SK-N-SH treated with all-trans-retinoic acid at 6 μM for 48 hours (cell line): ENCODE measurements around the gene GRK3.

Source experiments
- ATAC-seq: fragments of 200-7000 bp; cut with Tn5 transposase; 3 replicates; pipeline ENCODE4 v1.9.1; 2020; ENCODE audit warnings: mild to moderate bottlenecking, moderate library complexity
- ARNTL ChIP-seq: fragments of 450-650 bp; formaldehyde crosslinking; IDR thresholded peaks from 2 replicates; pipeline ENCODE4 v1.5.0; 2020; ENCODE audit warnings: low read depth, mild to moderate bottlenecking, moderate library complexity, borderline replicate concordance
- BACH2 ChIP-seq: fragments of 250-450 bp; sonication (Bioruptor Pico); IDR thresholded peaks from 2 replicates; pipeline ENCODE4 v1.9.0; 2021; ENCODE audit warnings: mild to moderate bottlenecking, borderline replicate concordance
- CREB5 ChIP-seq: fragments of 250-450 bp; sonication (Bioruptor Pico); IDR thresholded peaks from 2 replicates; pipeline ENCODE4 v1.5.1; 2020; ENCODE audit warnings: low read depth, mild to moderate bottlenecking, moderate library complexity
- CSDC2 ChIP-seq: fragments of 250-450 bp; sonication (Bioruptor Pico); IDR thresholded peaks from 2 replicates; pipeline ENCODE4 v1.5.0; 2020; ENCODE audit warnings: mild to moderate bottlenecking, moderate library complexity
- CSRNP3 ChIP-seq: fragments of 250-450 bp; sonication (Bioruptor Pico); IDR thresholded peaks from 2 replicates; pipeline ENCODE4 v1.5.1; 2021; ENCODE audit warnings: mild to moderate bottlenecking, moderate library complexity
- ESRRG ChIP-seq: fragments of 250-450 bp; sonication (Bioruptor Pico); IDR thresholded peaks from 2 replicates; pipeline ENCODE4 v1.6.1; 2021; ENCODE audit warnings: mild to moderate bottlenecking
- GLIS3 ChIP-seq: fragments of 250-450 bp; sonication (Bioruptor Pico); IDR thresholded peaks from 2 replicates; pipeline ENCODE4 v1.5.0; 2020; ENCODE audit warnings: mild to moderate bottlenecking, moderate library complexity
- ISL1 ChIP-seq: fragments of 250-450 bp; sonication (Bioruptor Pico); IDR thresholded peaks from 2 replicates; pipeline ENCODE4 v2.1.2; 2022; ENCODE audit warnings: mild to moderate bottlenecking, moderate library complexity
- PATZ1 ChIP-seq: fragments of 250-450 bp; sonication (Bioruptor Pico); IDR thresholded peaks from 2 replicates; pipeline ENCODE4 v1.8.0; 2020; ENCODE audit warnings: mild to moderate bottlenecking, moderate library complexity, borderline replicate concordance
- PPARA ChIP-seq: fragments of 250-450 bp; sonication (Bioruptor Pico); IDR thresholded peaks from 2 replicates; pipeline ENCODE4 v1.5.0; 2020; ENCODE audit warnings: mild to moderate bottlenecking, borderline replicate concordance
- RARB ChIP-seq: fragments of 250-450 bp; sonication (Bioruptor Pico); IDR thresholded peaks from 2 replicates; pipeline ENCODE4 v1.8.0; 2021; ENCODE audit warnings: mild to moderate bottlenecking, moderate library complexity
- SNAI2 ChIP-seq: fragments of 250-450 bp; sonication (Bioruptor Pico); IDR thresholded peaks from 2 replicates; pipeline ENCODE4 v1.5.0; 2020; ENCODE audit warnings: mild to moderate bottlenecking, moderate library complexity
- TCF4 ChIP-seq: fragments of 250-450 bp; sonication (Bioruptor Pico); IDR thresholded peaks from 2 replicates; pipeline ENCODE4 v1.8.0; 2021; ENCODE audit warnings: mild to moderate bottlenecking, moderate library complexity, borderline replicate concordance
- TOX ChIP-seq: fragments of 250-450 bp; sonication (Bioruptor Pico); IDR thresholded peaks from 2 replicates; pipeline ENCODE4 v1.8.0; 2021; ENCODE audit warnings: mild to moderate bottlenecking, moderate library complexity, borderline replicate concordance
- ZC3H10 ChIP-seq: fragments of 250-450 bp; sonication (Bioruptor Pico); IDR thresholded peaks from 2 replicates; pipeline ENCODE4 v1.5.1; 2021; ENCODE audit warnings: mild to moderate bottlenecking, moderate library complexity
- ZFP30 ChIP-seq: fragments of 450-650 bp; formaldehyde crosslinking; IDR thresholded peaks from 2 replicates; pipeline ENCODE4 v1.5.0; 2022; ENCODE audit warnings: mild to moderate bottlenecking, moderate library complexity
- ZNF565 ChIP-seq: fragments of 450-650 bp; formaldehyde crosslinking; conservative IDR thresholded peaks from 2 replicates; pipeline ENCODE4 v1.5.0; 2020; ENCODE audit warnings: low read depth, mild to moderate bottlenecking, moderate library complexity
- ZNF70 ChIP-seq: fragments of 450-650 bp; formaldehyde crosslinking; IDR thresholded peaks from 2 replicates; pipeline ENCODE4 v1.5.0; 2020; ENCODE audit warnings: mild to moderate bottlenecking, moderate library complexity
- TF ChIP-seq, protein P1 (sequence below): fragments of 250-450 bp; sonication (Bioruptor Pico); IDR thresholded peaks from 2 replicates; pipeline ENCODE4 v1.8.0; 2021; ENCODE audit warnings: low read depth, mild to moderate bottlenecking, moderate library complexity, borderline replicate concordance

GRK3 gene

DNA sequence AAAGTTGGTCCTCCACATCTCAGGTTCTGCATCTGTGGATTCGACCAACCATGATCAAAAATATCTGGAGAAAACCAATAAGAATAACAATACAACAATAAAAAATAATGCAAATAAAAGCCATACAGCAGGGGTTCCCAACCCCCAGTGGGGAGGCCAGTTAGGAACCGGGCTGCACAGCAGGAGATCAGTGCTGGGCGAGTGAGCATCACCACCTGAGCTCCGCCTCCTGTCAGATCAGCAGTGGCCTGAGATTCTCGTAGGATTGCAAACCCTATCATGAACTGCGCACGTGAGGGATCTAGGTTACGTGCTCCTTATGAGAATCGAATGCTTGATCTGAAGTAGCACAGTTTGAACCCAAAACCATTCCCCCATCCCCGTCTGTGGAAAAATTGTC is 152.2 kb downstream of the GRK3 start:
- TF ChIP-seq TOX (CRISPR knock-in tag) (no peak), CSDC2 (CRISPR knock-in tag) (no peak), BACH2 (CRISPR knock-in tag) (no peak), ISL1 (CRISPR knock-in tag) (no peak), ESRRG (CRISPR knock-in tag) (no peak), SNAI2 (CRISPR knock-in tag) (no peak), ZFP30 (CRISPR knock-in tag) (no peak), TCF4 (CRISPR knock-in tag) (no peak), ARNTL (CRISPR knock-in tag) (no peak), CSRNP3 (CRISPR knock-in tag) (no peak), CREB5 (no peak), GLIS3 (no peak), PPARA (CRISPR knock-in tag) (no peak)
- no peak for ATAC-seq

GRCh38 chr22:25718135-25718840 is 153.8 kb downstream of the GRK3 start:
- TF ChIP-seq CSRNP3 (CRISPR knock-in tag) = no peak
- no peak for TF ChIP-seq CREB5
- TF ChIP-seq ESRRG (CRISPR knock-in tag) = no peak
- TF ChIP-seq SNAI2 (CRISPR knock-in tag) = no peak
- TF ChIP-seq ZC3H10 (CRISPR knock-in tag) = no peak
- TF ChIP-seq TCF4 (CRISPR knock-in tag) = no peak
- no peak for ATAC-seq

GRCh38 chr22:25722223-25722622 is 157.7 kb downstream of the GRK3 start:
- no peak for ATAC-seq
- TF ChIP-seq GLIS3 = no peak
- no peak for TF ChIP-seq ZNF565 (CRISPR knock-in tag)
- TF ChIP-seq BACH2 (CRISPR knock-in tag) = no peak
- TF ChIP-seq, protein P1, sequence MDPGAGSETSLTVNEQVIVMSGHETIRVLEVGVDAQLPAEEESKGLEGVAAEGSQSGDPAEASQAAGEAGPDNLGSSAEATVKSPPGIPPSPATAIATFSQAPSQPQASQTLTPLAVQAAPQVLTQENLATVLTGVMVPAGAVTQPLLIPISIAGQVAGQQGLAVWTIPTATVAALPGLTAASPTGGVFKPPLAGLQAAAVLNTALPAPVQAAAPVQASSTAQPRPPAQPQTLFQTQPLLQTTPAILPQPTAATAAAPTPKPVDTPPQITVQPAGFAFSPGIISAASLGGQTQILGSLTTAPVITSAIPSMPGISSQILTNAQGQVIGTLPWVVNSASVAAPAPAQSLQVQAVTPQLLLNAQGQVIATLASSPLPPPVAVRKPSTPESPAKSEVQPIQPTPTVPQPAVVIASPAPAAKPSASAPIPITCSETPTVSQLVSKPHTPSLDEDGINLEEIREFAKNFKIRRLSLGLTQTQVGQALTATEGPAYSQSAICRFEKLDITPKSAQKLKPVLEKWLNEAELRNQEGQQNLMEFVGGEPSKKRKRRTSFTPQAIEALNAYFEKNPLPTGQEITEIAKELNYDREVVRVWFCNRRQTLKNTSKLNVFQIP (CRISPR knock-in tag) = no peak
- TF ChIP-seq ZNF70 (CRISPR knock-in tag) = no peak
- TF ChIP-seq ISL1 (CRISPR knock-in tag) = no peak
- no peak for TF ChIP-seq PPARA (CRISPR knock-in tag)
- no peak for TF ChIP-seq ZC3H10 (CRISPR knock-in tag)
- no peak for TF ChIP-seq CSRNP3 (CRISPR knock-in tag)
- TF ChIP-seq TOX (CRISPR knock-in tag) = no peak

DNA sequence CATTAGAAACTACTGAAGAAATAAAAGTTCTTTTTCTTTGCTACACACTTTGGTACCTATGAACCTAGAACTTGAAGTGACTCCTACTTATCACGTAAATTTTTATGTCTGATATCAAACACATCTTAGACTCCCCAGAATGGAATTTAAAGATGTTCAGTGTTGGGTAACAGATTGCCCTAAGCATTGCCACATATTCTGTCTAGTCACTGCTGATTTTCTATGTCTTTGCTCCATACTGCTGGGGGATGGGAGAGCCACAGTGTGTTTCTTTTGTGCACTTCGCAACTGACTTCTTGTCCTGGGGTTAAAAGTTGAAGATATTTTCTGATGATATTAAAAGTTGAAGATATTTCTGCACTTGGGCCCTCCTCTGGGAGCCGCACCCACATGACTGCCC is 158.2 kb downstream of the GRK3 start:
- ATAC-seq = no peak
- TF ChIP-seq ESRRG (CRISPR knock-in tag) = no peak
- no peak for TF ChIP-seq PATZ1 (CRISPR knock-in tag)
- TF ChIP-seq, protein P1 (CRISPR knock-in tag) = no peak
- TF ChIP-seq RARB (CRISPR knock-in tag) = no peak
- no peak for TF ChIP-seq ZNF565 (CRISPR knock-in tag)
- no peak for TF ChIP-seq TOX (CRISPR knock-in tag)
- no peak for TF ChIP-seq SNAI2 (CRISPR knock-in tag)
- no peak for TF ChIP-seq GLIS3
- no peak for TF ChIP-seq PPARA (CRISPR knock-in tag)
- TF ChIP-seq CSDC2 (CRISPR knock-in tag) = no peak
- no peak for TF ChIP-seq ZFP30 (CRISPR knock-in tag)
